HS-5 (cell line): ENCODE measurements around the gene ZMYND8.
A peak's percentile ranks its signal among the peaks of the same experiment; 100 is the strongest.

ENCODE experiments used
- DNase-seq: peaks from one replicate; pipeline ENCODE4 v3.0.0-alpha.2; 2012; ENCODE audit warnings: low read depth

Gene ZMYND8

DNA sequence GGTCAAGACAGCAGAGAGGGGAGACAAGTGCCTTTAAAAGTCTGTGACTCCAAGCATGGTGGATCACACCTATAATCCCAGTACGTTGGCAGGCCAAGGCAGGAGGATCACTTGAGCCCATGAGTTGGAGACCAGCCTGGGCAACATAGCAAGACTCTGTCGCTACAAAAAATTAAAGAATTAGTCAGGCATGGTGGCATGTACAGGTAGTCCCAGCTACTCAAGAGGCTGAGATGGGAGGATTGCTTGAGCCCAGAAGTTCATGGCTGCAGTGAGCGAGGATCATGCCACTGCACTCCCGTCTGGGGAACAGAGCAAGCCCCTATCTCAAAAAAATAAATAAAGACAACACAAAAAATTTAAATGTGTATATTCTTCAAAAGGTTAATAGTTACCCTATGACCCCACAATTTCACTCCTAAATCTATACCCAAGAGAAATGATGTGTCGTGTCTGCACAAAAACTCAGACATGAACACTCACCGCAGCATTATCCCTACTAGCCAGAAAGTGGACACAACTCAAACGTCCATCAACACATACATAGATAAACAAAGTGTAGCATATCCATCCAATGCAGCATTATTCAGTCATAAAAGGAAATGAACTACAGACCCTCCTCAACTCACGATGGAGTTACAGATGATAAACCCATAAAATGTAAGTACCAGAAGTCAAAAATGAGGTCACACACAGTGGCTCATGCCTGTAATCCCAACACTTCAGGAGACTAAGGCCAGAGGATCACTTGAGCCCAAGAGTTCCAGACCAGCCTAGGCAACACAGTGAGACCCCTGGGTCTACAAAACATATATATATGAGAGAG lies 23.9 kb downstream of the ZMYND8 start:
- no peak for DNase-seq

DNA sequence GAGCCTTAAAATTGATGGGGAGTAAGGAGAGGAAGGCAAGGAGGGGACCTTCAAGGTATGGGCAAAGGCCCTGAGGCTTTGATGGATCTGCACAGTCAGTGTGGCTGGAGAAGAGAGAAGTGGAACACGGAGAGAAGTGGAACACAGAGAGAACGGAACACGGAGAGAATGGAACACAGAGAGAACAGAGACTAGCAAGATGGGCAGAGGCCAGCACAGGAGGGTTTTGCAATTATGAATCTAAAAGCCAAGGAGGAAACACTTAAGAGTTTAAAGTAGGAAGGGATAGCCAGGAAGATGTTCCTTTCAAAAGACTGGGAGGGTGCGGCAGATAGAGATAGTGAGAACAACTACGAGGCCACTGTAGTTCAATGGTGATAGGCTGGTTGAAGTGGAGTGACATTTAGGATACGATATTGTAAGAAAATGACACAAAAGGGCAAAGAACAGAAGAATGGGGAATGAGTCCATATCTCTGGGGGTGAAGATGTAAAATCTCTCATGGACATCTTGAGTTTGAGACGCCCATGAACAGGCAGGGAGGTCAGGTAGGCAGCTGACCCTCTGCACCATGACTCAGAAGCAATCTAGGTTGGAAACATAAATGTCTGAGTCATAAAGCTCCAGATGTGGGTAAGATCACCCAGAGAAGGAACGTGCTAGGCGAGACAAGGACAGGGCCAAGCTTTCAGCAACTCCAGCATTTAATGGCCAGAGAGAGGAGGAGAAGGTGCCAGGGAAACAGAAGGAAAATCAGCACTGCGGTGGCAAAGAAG lies 25.4 kb downstream of the ZMYND8 start:
- DNase-seq, result peak; percentile 100

DNA sequence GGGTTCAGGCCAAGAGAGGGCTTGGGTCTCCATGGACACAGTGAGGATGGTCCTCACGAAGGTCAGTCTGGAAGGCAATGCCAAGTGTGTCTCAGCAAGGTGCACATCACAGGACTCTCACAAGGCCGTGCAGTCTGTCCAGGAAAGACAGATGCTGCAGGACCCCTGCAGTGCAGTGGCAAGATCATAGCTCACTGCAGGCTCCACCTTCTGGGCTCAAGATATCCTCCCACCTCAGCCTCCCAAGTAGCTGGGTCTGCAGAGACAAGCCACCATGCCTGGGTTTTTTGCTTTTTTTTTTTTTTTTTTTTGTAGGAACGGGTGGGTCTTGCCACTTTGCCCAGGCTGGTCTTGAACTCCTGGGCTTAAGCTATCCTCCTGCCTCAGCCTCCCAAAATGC lies 26.4 kb downstream of the ZMYND8 start:
- DNase-seq, result no peak

DNA sequence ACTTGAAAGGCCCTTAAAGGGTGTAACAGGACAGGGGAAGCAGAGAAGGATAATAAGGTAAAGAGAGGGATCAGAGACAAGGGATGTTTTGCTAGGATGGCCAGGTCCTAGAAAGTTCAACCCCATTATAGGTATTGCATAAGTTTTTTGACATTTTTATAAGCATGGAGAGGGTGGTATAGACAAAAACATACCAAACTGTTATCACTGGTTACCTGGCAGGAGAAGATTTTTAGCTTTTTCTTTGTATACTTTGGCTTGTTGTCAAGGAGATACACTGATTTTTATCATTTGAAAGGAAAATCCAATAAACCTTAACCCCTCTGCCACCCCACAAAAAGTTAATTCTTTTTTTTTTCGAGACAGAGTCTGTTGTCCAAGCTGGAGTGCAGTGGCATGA lies 28.4 kb downstream of the ZMYND8 start:
- DNase-seq, result no peak

DNA sequence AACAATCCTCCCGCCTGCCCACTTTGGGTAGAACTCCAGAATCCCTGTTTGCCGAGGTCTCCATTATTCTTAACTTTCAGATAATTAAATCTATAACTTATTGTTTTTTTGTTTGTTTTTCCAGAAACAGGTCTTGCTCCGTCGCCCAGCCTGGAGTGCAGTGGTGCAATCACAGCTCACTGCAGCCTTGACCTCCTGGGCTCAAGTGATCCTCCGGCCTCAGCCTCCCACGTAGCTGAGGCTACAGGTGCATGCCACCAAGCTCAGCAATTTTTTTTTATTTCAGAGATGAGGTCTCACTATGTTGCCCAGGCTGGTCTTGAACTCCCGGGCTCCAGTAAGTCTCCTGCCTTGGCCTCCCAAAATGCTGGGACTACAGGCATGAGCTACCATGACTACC lies 28.8 kb downstream of the ZMYND8 start:
- no peak for DNase-seq

DNA sequence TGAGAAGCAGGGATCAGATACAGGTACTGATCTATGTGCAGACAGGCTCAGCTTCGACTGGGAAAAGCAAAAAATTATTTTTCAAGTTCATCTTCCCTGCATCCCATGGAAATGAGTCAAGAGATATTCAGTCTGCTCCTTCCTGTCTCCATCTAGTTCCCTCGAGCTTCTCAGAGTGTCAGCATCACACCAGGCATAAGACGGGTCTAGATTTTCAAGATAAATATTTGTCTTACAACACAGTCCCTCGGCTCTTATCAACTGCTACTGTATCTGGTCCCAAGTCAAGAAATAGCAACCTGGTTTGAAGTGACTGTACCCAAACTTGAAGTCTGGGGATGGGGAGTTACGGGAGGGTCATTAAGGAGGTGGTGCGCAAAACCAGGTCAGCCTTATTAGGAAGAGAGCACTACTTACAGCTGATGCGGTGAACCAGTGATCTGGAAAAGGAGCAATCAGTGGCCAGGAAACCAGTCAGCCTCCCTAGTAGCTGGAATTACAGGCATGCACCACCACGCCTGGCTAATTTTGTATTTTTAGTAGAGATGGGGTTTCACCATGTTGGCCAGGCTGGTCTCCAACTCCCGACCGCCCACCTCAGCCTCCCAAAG lies 29.7 kb downstream of the ZMYND8 start:
- DNase-seq, result peak; percentile 83

DNA sequence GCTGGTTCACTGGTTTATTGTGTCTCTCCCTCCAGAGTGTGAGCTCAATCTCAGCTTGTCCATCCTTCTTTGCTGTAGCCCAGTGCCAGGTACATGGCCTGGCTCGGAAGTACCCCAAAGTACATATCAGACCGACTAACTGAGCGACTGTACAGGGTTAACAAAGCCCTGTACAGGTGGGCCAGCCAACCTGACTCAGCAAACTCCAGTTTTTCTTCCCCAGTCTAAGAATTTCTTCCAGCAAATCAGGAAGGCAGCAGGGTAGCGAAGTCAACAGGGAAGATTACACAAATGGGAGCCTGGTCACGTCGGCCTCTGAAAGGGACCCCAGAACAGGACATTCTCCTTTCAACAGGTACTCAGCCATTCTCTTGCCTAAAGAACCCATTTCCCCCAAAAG lies 31.3 kb downstream of the ZMYND8 start:
- DNase-seq, result no peak

DNA sequence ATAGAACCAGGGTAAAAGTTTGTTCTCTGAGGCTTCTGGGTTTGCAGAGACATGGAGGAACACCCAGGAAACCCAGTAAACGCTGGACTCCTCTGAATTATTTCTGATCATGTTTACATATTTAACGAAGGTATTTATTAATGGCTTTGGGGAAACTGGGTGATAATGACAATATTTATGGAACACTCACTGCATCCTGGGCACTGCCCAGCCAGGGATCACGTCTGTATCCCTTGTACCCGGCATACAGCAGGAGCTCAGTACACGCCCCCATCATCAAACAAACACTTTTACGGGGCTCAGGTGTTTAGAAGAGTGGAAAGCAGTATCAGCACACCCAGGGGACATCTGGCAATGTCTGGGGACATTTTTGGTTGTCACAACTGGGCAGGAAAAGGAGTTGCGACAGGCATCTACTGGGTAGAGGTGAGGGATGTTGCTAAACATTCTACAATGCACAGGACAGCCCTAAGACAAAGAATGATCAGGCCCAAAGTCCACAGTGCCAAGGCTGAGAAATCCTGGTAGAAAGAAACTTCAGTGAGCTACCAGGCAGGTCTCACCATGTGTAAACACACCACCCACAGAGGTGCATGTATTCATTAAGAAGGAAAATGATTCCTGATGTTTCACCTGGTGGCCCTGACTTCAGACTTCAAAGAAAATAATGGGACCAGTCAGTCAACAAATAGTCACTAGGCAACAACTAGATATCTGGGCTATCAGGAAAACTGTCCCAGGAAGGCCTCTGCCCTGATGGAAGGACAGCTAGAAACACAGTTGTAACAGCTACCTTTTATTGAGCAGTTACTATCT lies 35.3 kb downstream of the ZMYND8 start:
- no peak for DNase-seq

DNA sequence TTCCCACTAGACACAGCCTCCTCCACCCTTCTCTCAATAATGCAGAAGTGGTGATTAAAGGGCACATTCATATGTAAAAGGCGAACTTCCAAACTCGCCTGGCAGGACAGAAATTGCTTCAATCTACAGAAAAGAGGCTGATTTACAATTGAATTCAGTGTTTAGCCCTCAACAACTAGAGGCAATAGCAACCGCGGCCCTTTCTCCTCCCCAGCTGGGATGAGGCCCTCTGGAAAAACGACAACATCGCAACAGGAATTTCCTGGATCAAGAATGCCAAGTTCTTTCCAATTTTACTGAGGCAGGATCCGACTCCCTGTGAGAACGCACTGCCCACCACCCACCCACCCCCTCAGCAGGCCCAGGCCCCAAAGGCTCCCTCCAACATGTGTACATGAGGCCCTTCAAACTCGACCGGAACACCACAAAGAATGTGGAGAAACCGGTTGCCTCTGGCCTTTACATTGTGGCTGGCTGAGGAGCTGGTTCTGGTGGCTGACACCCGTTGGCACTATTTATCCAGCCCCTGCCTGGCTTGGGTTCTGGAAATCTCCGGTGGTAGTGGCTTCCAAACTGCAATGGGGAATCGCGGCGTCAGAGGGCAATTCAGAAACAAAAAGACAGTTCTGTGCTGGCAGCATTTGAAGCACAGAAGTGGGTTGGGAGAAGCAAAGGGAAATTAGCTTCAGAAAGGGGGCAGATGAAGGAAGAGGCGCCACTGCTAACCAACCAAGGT lies 36.8 kb downstream of the ZMYND8 start:
- DNase-seq, result no peak

DNA sequence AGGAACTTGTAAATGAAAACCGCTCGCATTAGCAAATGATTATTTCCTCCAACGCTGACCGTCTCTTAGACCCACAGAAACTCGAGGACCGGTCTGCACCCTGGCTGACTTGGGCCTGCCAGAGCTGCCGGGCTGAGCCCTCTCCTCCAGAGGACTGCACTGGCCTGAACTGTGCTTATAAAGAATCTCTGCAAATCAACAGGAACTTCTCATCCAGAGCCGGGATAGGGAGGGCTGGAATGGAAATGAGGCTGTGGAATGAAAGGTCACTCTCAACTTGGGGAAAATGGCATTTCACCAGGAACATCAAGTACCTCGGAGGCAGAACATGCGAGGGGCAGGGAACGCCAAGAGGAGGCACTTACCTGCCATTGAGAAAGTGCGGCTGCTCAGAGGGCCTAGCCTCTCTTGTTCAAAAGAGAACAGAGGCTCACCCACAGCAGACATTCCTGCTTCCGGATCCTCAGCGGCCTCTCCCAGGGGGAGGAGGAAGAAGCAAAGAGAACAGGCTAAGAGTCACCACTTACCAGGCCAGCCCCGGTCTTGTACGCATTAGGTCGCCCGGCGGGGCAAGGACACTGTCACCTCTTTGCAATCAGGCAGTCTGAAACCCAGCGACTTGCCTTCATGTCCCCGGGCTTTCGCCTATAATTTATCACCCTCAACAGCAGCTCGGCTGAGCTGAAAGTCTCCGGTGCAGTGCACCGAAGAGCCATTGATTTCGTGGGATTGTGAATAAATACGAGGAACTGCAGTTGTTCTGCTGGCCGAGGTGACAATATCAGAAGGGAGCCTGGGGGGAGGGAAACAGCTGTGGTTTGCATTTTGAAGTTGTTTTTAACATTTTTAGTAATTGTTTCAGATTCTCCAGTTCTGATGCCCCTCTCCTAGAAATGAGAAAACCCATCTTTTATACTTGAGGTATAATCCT lies 37.6 kb downstream of the ZMYND8 start:
- no peak for DNase-seq

DNA sequence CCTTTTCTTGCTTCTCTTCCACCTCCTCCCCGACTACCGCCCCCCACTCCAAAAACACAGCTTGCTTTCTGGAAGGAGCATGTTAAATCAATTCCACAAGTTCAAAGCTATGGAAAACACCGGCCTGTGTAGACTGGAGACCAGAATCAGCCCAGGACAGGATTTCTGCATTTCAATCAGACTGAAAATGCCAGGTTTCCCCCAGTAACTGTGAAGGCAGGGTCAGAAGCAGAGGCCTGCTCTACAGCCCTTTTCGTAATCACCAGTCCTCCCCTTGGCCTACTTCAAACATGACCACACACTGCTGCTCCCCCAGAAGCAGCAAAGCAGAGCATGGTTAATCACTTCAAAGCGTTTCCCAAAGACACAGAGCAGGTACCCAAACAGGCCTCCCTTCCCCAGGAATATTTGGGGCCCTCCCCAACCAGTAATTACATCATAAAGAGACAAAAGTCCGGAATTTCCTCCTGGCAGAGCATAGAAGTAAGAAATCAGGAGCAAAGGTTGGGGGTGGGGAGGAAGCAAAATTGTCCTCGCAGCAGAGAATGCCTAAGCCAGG lies 38.4 kb downstream of the ZMYND8 start:
- peak; percentile 98 for DNase-seq

DNA sequence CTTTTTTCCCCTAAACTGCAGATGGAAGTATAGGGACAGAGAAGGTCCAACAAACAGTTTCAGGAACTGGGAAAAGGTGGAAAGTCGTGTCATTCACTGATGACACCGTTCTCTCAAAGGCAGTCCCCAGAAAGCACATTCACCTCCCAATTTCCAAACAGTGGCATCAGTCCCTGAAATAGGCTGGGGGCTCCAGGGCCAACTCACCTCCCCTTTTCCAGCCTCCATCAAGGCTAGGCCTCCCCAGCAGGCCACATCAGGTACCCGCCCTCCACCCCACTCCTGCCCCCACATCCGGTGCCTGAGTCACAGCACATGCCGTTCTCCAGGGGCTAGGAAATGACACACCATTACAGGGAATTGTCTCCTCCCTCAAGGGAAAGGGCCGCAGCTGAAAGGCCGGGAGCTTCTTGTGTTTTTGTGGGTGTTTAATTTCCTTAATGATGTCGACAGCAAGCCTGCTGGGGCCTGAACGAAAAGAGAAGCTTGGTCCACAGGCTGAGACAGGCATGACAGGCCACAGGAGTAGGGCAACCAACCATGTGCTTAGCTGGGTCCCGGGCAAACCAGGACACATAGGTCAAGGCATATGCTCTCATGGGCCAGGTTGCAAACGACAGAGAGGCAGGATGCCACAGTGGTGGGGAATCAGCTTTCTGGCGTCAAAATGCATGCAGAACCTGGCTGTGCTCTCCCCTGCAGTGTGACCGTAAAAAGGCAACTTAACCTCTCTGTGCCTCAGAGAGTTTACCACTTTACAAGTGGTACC lies 39.2 kb downstream of the ZMYND8 start:
- peak; percentile 100 for DNase-seq

DNA sequence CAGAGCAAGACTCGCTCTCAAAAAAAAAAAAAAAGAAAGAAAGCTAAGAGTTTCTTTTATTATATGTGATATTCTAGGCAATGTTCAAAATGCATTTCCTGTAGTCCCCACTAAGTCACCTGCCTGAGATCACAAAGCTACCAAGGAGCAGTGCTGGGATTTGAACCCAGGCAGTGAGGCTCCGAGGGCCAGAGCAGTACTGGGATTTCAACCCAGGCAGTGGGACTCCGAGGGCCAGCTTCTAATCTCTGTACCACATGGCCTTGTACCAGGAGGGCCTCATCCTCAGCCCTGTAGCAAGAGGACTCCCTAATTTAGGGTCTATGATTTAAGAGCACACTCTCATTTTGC lies 39.7 kb downstream of the ZMYND8 start:
- DNase-seq, result no peak

DNA sequence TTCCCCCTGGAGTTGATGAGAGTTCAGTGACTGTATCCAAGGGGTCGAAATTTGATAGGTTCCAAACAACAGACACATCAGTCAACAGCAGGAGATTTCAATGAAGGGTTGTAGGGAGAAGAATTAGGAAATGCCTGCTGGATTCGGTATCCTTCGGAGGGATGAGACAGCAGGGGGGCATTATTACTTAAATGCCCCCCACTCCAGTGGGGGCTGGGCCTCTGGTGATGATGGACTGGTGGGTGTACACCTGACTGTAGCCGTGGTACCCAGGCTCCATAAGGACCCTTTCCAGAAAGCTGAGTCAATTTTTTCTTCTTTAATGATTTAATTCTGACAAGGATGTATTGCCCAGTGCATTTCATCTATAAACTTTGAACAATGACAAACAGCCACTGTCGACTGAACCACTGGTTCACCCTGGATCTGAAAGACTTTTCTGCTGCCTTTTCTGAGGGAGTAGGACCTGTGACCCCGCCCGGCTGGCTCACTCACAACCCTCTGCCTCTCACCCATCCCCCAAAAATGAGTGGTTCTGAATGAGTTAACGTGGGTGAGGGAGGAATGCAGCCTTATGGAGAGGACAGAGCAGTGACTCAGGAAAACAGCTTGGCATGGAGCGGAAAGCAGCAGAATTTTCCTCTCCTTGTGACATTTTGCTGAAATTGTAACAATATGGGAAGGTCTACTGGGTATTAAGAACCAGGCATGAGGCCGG lies 41.0 kb downstream of the ZMYND8 start:
- DNase-seq, result peak; percentile 100

DNA sequence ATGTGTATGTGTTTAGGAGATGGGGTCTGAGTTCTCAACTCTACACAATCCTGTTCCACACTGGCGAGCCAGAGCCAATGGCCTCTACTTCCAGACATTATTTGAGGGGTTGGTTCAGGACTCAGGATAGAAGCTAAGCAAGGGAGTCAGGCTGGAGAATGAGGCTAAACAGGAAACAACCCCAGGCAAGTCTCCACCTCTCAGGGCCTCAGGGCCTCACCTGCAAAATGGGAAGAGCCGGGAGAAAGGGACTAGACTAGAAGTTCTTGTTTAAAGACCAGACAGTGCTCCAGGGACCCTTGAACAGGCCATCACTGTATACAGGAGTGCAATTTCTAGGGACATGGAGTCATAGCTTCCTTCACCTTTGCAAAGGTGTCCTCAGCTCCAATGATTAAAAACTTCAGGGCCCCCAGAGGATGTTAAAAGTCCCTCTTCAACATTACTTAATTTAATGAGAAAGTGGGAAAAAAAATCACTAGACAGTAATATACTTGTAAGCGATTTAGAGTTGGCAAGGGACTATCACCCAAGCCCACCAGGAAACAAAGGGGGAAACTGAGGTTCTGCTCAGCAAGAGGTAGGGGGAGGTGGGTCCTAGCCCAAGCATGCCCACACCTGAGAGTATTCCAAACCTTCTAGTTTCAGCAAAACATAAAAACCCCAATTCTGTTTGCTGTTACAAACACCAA lies 41.7 kb downstream of the ZMYND8 start:
- DNase-seq, result no peak

DNA sequence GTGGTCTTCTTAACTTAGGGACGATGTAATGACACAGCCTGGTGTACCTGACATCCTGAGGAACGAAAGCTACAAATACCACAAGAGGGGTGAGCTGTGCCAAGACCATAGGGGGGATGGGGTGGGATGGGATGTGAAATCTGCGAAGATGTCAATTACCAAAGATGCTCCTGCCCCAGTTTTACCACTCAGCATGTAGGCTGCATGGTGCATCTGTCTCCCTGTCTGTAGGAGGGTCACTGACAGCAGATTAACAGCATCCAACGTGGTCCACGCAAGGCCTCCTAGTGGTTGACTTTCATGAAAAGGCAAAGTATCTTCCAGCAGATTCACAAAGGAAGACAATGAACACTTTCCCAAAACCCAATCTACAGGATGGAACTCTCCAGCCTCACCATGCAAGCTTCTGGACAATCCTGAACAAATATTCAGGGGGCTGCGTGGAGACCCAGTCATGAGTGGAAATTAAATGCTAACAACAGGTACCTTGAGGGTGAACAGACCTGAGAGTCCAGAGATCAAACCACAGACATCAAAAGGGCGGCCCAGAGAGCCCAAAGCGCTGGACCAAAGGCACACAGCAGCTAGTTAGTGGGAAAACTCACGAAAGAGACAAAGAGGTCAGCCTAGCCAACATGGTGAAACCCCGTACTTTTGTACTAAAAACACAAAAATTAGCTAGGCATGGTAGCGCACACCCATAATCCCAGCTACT lies 44.4 kb downstream of the ZMYND8 start:
- DNase-seq, result no peak

DNA sequence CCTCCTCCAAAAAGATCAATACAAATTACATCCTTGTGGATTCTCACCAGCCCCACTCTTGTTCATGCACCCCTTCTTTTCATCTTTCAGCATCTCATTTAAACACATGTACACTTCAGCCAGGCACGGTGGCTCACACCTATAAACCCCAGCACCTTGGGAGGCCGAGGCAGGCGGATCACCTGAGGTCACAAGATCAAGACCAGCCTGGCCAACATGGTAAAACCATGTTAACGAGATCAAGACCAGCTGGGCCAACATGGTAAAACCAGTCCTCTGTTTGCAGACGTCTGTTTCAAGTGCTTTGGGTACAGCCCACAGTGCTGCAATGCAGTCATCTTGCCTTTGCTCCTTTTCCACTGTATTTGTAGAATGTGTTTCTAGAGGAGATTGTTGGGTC lies 45.3 kb downstream of the ZMYND8 start:
- no peak for DNase-seq
